DOHH2 (cell line): ENCODE measurements around the gene NLRP1.

Source experiments
- EZH2phosphoT487 ChIP-seq: fragments of 200-600 bp; sonication (generic); IDR thresholded peaks from 2 replicates; pipeline ENCODE4 v1.6.1; 2017; ENCODE audit warnings: borderline replicate concordance, mild to moderate bottlenecking, antibody characterized with exemption, low read length, moderate library complexity, mixed read lengths
- TF ChIP-seq, protein P1 (sequence below): fragments of 200-600 bp; sonication (generic); IDR thresholded peaks from one replicate; pipeline ENCODE4 v1.5.1; 2014; ENCODE audit warnings: antibody characterized with exemption, mild to moderate bottlenecking, low read depth, low read length; ENCODE audit not compliant: poor library complexity, severe bottlenecking

DNA sequence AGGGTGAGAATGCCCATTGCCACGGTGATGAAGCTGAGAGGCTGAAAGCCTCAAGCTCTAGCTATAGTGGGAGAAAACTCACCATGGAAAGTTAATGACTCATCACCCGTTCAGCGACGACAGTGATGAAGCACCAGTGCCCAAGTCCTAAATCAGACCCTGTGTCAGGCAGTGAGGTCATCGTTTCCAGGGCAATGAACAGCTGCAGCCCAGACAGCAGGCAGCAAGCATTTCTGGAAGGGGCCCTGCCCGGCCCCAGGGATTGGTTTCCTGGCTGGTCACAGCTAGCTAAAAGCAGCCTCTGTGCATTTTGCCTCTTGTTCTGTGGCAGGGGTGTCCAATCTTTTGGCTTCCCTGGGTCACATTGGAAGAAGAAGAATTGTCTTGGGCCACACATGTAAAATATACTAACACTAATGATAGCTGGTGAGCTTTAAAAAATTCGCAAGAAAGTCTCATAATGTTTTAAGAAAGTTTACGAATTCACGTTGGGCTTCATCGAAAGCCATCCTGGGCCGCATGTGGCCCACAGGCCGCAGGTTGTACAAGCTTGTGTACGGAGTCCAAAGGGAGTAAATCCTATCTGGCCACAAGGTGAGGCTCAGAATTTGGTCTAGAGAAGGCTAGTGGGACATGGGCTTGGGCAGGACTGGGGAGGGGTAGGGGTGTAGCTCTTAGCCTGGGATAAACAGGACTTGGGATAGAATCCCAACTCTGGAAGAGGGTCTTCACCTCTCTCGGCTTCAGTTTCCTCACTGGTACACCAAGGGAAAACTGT is 57.3 kb downstream of the NLRP1 start:
- TF ChIP-seq, protein P1, sequence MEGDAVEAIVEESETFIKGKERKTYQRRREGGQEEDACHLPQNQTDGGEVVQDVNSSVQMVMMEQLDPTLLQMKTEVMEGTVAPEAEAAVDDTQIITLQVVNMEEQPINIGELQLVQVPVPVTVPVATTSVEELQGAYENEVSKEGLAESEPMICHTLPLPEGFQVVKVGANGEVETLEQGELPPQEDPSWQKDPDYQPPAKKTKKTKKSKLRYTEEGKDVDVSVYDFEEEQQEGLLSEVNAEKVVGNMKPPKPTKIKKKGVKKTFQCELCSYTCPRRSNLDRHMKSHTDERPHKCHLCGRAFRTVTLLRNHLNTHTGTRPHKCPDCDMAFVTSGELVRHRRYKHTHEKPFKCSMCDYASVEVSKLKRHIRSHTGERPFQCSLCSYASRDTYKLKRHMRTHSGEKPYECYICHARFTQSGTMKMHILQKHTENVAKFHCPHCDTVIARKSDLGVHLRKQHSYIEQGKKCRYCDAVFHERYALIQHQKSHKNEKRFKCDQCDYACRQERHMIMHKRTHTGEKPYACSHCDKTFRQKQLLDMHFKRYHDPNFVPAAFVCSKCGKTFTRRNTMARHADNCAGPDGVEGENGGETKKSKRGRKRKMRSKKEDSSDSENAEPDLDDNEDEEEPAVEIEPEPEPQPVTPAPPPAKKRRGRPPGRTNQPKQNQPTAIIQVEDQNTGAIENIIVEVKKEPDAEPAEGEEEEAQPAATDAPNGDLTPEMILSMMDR, result no peak
- TF ChIP-seq EZH2phosphoT487, result no peak
